ENCODE measurements around the gene ZNF184.

GRCh38 chr6:27495386-27496135, 22.7 kb upstream of the ZNF184 start:
- TF ChIP-seq IRF5 (IDR thresholded peaks at IDR 0.05; ENCODE audit: borderline replicate concordance) = no peak
- TF ChIP-seq RAD21 (IDR thresholded peaks at IDR 0.05; ENCODE audit: insufficient read depth, low read depth, low read length) = no peak
- no peak for TF ChIP-seq MYC (IDR thresholded peaks at IDR 0.05; ENCODE audit: insufficient read depth, insufficient read length, insufficient replicate concordance, low read length, severe bottlenecking)
- TF ChIP-seq PBX3 (IDR thresholded peaks at IDR 0.05; ENCODE audit: insufficient replicate concordance, low read depth, low read length) = peak; percentile 73
- TF ChIP-seq CBX3 (IDR thresholded peaks at IDR 0.05; ENCODE audit: borderline replicate concordance, low read depth) = no peak
- no peak for TF ChIP-seq RFX5 (IDR thresholded peaks at IDR 0.05; ENCODE audit: low read depth, low read length)
- no peak for TF ChIP-seq FOXM1 (IDR thresholded peaks at IDR 0.05; ENCODE audit: low read depth, low read length)
- no peak; a peak in 1 of 4 replicates for TF ChIP-seq EP300 (IDR thresholded peaks at IDR 0.05; ENCODE audit: borderline replicate concordance in 1 of 2, control insufficient read depth in 1 of 2, low read depth in 2 of 2, low read length in 2 of 2)
- TF ChIP-seq SRF (IDR thresholded peaks at IDR 0.05; ENCODE audit: low read depth in 2 of 2, low read length in 2 of 2) = 0 out of 4 replicates have a peak, but pooled peaks of 1 of the 2 experiments have one; percentile 42
- no peak for TF ChIP-seq SMC3 (IDR thresholded peaks at IDR 0.05; ENCODE audit: borderline replicate concordance, low read length)
- no peak for TF ChIP-seq MXI1 (IDR thresholded peaks at IDR 0.05; ENCODE audit: low read depth, low read length)
- TF ChIP-seq ZNF207 (IDR thresholded peaks at IDR 0.05; ENCODE audit: borderline replicate concordance) = no peak
- TF ChIP-seq RELA (IDR thresholded peaks at IDR 0.05; ENCODE audit: borderline replicate concordance, partially characterized antibody) = peak; percentile 61

Data from GM12878 (cell line).